ENCODE data around the gene RGS9BP. TPM values are rescaled to one million over a fixed set of nuclear protein-coding genes. Genes with fewer than 3 reads are reported as not detected.

RGS9BP gene
- total RNA-seq, 1 donor from 2014 or later: not detected

GRCh38 chr19:32637480-32637879, 38.2 kb upstream of the RGS9BP start:
- Mint-ChIP-seq H3K4me3 (ENCODE audit: unreplicated experiment) (no peak overlapping the region), H3K27ac (ENCODE audit: unreplicated experiment) (no peak overlapping the region), H3K4me1 (ENCODE audit: unreplicated experiment) (no peaks in the 10 kb centered on the region), H3K9me3 (ENCODE audit: unreplicated experiment) (no peaks in the 10 kb centered on the region), H3K36me3 (ENCODE audit: low read depth, unreplicated experiment) (peaks cover 41% of the 10 kb centered on the region), H3K27me3 (ENCODE audit: unreplicated experiment) (no peaks in the 10 kb centered on the region)
- no peak for DNase-seq (ENCODE audit: low spot score)
- TF ChIP-seq, protein P1, sequence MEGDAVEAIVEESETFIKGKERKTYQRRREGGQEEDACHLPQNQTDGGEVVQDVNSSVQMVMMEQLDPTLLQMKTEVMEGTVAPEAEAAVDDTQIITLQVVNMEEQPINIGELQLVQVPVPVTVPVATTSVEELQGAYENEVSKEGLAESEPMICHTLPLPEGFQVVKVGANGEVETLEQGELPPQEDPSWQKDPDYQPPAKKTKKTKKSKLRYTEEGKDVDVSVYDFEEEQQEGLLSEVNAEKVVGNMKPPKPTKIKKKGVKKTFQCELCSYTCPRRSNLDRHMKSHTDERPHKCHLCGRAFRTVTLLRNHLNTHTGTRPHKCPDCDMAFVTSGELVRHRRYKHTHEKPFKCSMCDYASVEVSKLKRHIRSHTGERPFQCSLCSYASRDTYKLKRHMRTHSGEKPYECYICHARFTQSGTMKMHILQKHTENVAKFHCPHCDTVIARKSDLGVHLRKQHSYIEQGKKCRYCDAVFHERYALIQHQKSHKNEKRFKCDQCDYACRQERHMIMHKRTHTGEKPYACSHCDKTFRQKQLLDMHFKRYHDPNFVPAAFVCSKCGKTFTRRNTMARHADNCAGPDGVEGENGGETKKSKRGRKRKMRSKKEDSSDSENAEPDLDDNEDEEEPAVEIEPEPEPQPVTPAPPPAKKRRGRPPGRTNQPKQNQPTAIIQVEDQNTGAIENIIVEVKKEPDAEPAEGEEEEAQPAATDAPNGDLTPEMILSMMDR (IDR thresholded peaks at IDR 0.05; ENCODE audit: unreplicated experiment): no peak

DNA sequence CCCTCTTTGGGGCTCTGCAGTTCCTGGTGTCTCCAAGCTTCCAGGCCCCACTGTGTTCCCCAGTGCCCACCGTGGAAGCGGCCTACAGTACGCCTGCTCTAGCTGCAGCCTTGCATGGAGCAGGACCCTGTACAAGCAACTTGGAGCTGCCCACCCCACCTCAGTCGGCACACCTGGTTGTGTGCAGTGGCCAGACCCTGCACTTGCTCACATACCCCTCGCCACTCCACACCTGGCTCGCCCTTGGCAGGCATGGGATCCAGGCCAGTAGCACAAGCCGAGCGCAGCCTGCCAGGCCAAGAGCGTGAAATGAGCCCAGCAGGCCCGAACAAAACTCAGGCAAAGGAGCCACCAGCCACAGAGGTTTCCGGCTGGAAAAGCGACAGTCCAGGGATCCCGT, 37.0 kb upstream of the RGS9BP start:
- peaks cover 47% of the 10 kb centered on the region for H3K36me3 Mint-ChIP-seq (ENCODE audit: low read depth, unreplicated experiment)
- no peak overlapping the region for H3K4me3 Mint-ChIP-seq (ENCODE audit: unreplicated experiment)
- no peak overlapping the region for H3K27ac Mint-ChIP-seq (ENCODE audit: unreplicated experiment)
- no peak for DNase-seq (ENCODE audit: low spot score)
- TF ChIP-seq, protein P1 (IDR thresholded peaks at IDR 0.05; ENCODE audit: unreplicated experiment): no peak
- no peaks in the 10 kb centered on the region for H3K4me1 Mint-ChIP-seq (ENCODE audit: unreplicated experiment)
- no peaks in the 10 kb centered on the region for H3K9me3 Mint-ChIP-seq (ENCODE audit: unreplicated experiment)
- no peaks in the 10 kb centered on the region for H3K27me3 Mint-ChIP-seq (ENCODE audit: unreplicated experiment)

GRCh38 chr19:32642771-32643170, 32.9 kb upstream of the RGS9BP start:
- no peak overlapping the region for H3K4me3 Mint-ChIP-seq (ENCODE audit: unreplicated experiment)
- H3K4me1 Mint-ChIP-seq (ENCODE audit: unreplicated experiment): no peaks in the 10 kb centered on the region
- TF ChIP-seq, protein P1 (IDR thresholded peaks at IDR 0.05; ENCODE audit: unreplicated experiment): no peak
- H3K9me3 Mint-ChIP-seq (ENCODE audit: unreplicated experiment): no peaks in the 10 kb centered on the region
- DNase-seq (ENCODE audit: low spot score): no peak
- peaks cover 39% of the 10 kb centered on the region for H3K36me3 Mint-ChIP-seq (ENCODE audit: low read depth, unreplicated experiment)
- no peak overlapping the region for H3K27ac Mint-ChIP-seq (ENCODE audit: unreplicated experiment)
- H3K27me3 Mint-ChIP-seq (ENCODE audit: unreplicated experiment): no peaks in the 10 kb centered on the region

DNA sequence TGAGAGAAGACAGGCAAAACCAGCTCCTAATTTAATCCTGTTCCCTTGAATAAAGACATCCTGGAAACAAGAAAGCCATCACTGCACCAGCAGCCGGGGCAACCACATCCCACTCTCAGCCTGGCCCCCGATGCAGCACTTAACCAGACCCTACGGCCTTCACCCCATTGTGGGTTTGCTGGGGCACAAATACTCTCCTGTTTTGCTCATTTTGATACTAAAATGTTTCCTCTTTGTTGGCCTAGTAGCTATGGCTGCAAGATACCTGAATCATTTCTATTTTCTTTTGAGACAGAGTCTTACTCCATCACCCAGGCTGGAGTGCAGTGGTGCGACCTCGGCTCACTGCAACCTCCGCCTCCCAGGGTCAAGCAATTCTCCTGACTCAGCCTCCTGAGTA, 29.1 kb upstream of the RGS9BP start:
- peaks cover 20% of the 10 kb centered on the region for H3K36me3 Mint-ChIP-seq (ENCODE audit: low read depth, unreplicated experiment)
- no peak overlapping the region for H3K4me3 Mint-ChIP-seq (ENCODE audit: unreplicated experiment)
- no peak for DNase-seq (ENCODE audit: low spot score)
- no peak overlapping the region for H3K27ac Mint-ChIP-seq (ENCODE audit: unreplicated experiment)
- peaks cover 2% of the 10 kb centered on the region for H3K27me3 Mint-ChIP-seq (ENCODE audit: unreplicated experiment)
- H3K9me3 Mint-ChIP-seq (ENCODE audit: unreplicated experiment): no peaks in the 10 kb centered on the region
- TF ChIP-seq, protein P1 (IDR thresholded peaks at IDR 0.05; ENCODE audit: unreplicated experiment): no peak
- no peaks in the 10 kb centered on the region for H3K4me1 Mint-ChIP-seq (ENCODE audit: unreplicated experiment)

DNA sequence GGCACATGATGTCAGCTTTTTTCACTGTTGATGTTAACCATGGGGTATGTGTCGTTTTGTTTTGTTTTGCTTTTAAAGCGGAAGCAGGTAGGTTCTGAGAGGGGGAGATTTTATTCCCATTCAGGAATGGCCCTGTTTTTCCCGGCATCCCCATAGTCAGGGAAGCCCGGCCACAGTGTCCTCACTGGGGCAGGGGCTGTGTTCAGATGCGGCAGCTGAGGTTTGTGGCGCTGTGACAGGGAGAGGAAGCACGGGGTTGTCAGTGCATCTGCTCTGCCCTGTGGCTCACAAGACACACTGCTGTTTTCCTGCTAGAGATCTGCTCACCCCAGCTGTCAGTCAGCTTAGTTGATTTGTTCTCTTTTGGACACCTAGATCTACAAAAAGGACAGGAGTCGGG, 28.3 kb upstream of the RGS9BP start:
- Mint-ChIP-seq H3K4me1 (ENCODE audit: unreplicated experiment) (no peaks in the 10 kb centered on the region), H3K36me3 (ENCODE audit: low read depth, unreplicated experiment) (peaks cover 14% of the 10 kb centered on the region), H3K4me3 (ENCODE audit: unreplicated experiment) (no peak overlapping the region), H3K9me3 (ENCODE audit: unreplicated experiment) (no peaks in the 10 kb centered on the region), H3K27ac (ENCODE audit: unreplicated experiment) (no peak overlapping the region), H3K27me3 (ENCODE audit: unreplicated experiment) (peaks cover 4% of the 10 kb centered on the region)
- no peak for DNase-seq (ENCODE audit: low spot score)
- TF ChIP-seq, protein P1 (IDR thresholded peaks at IDR 0.05; ENCODE audit: unreplicated experiment): no peak
